Stomach (tissue), 4 donors: ENCODE measurements around the gene FBXO38.

Experiments used
- CTCF ChIP-seq, 7 experiments: fragments of 450-650 bp in 4 of 7; fragments of 200-600 bp in 3 of 7; sonication (generic) in 3 of 7; IDR thresholded peaks; one replicate each; pipeline ENCODE4 v1.5.1; 2016 to 2019; ENCODE audit warnings: antibody characterized with exemption in 7 of 7, control low read depth in 2 of 7, mild to moderate bottlenecking in 1 of 7
- EP300 ChIP-seq: sonication (generic); formaldehyde crosslinking; IDR thresholded peaks from one replicate; pipeline ENCODE4 v1.6.1; 2017; ENCODE audit warnings: antibody characterized with exemption
- POLR2A ChIP-seq, 4 donors: fragments of 450-650 bp; IDR thresholded peaks; one replicate each; pipeline ENCODE4 v1.6.1; 2016; ENCODE audit warnings: antibody characterized with exemption in 4 of 4, control low read depth in 2 of 4, mild to moderate bottlenecking in 1 of 4, moderate library complexity in 1 of 4
- POLR2AphosphoS5 ChIP-seq, 3 donors: sonication (generic); formaldehyde crosslinking; IDR thresholded peaks; one replicate each; pipeline ENCODE4 v1.6.1; 2016; ENCODE audit warnings: antibody characterized with exemption in 3 of 3

DNA sequence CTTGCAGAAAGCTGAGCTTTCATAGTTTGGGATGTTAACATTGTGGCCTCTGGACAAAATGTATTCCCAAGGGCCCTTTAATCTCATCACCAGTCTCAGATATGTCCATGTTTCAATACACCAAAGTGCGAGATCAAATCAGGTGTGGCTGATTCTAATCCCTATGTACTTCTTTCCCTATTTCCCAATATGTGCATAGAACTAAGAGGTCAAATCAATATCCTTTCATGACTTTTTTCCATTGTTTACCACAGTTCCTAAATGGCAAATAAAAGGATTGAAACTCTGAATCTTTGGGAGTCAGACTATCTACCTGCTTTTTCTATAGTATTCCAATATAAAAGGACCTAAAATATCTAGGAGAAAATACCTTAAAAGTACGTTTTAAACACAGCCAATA is 105.0 kb downstream of the FBXO38 start:
- TF ChIP-seq EP300 (no peak), CTCF (IDR thresholded peaks at IDR 0.05) (no peak), POLR2A (IDR thresholded peaks at IDR 0.05) (no peak), POLR2AphosphoS5 (IDR thresholded peaks at IDR 0.05) (no peak)
